AG08395 (cell line): ENCODE data around the gene MASTL.
"Not testable (repeated sequence)": the region's sequence is repeated elsewhere in the genome, so short reads cannot be mapped to it uniquely, and the experiment has no call there.

ENCODE experiments used
- DNase-seq: peaks from one replicate; pipeline ENCODE4 v3.0.0; 2012; ENCODE audit warnings: mixed read lengths, low spot score

The MASTL gene

DNA sequence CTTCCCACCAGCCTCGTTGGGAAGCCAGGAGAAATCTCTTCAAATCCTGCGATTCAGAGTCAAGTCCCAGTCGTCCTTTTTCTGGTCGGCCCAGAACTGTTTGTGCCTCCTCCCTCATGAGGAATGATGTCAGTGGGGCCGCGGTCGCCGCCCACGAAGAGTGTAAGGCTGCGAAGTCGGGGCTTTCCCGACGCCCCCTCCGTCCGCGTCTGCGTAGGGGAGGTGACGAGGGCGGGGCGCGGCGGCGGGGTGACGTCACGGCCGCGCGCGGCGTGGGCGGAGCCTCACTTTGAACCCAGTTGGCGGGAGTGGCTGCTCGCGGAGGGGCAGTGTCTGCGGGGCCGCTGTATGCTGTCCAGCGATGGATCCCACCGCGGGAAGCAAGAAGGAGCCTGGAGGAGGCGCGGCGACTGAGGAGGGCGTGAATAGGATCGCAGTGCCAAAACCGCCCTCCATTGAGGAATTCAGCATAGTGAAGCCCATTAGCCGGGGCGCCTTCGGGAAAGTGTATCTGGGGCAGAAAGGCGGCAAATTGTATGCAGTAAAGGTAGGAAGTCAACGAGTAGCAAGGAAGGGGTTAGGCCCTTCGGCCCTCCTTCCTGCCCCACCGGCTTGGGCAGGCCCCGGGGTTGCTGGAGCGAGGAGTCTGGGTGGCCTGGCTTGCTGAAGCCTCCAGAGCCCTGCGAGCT lies at the start of gene MASTL:
Gene MASTL, plus strand, starts transcription at position 287 of the 689 bp plus-strand sequence. Its CDS starts 75 bp downstream, at position 362.
- DNase-seq = peak; percentile 97

DNA sequence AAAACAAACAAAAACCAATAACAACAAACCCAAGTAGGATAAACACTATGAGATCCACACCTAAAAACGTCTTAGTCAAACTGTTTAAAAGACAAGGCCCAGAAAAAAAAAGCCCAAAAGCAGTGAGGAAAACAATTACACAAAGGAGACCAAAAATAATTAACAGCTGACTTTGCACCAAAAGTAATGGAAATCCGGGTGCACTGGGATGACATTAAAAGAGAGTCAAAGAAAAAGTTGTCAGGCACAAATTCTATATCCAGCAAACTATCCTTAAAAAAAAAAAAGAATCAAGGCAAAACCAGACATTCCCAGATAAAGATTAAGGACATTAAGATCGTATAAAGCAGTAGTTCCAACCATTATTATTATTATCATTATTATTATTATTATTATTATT lies 47.0 kb upstream of the MASTL start:
- no peak for DNase-seq

DNA sequence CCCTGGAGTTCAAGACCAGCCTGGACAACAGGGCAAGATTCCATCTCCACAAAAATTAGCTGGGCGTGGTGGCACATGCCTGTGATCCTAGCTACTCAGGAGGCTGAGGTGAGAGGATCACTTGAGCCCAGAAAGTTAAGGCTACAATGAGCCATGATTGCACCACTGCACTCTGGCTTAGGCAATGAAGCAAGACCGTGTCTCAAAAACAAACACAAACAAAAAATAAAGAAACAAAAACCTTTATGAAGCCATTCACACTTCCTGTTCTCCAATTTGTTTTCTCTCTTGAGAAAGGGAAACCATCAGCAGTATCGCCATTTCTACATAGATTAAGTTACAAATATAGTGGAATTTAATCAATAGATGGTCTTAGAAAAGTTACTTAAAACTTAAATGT lies 20.8 kb upstream of the MASTL start:
- no peak for DNase-seq

DNA sequence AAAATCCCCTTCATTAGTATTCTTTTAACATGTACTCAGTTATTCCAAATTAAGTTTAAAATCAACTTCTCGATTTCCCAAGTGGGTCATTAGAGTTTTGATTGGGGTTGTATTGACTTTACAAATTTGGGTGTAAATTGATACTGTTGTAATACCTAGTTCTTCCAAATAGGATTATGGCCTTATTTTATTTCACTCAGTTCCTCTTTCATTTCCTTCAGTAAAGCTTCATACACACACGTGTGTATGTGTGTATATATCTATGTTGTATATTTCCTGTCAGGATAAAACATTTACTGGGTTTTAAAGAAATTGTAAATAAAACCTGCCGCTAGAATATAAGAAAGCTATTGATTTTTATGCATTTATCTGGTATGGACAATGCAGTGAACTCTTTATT lies 16.9 kb upstream of the MASTL start:
- DNase-seq = no peak

DNA sequence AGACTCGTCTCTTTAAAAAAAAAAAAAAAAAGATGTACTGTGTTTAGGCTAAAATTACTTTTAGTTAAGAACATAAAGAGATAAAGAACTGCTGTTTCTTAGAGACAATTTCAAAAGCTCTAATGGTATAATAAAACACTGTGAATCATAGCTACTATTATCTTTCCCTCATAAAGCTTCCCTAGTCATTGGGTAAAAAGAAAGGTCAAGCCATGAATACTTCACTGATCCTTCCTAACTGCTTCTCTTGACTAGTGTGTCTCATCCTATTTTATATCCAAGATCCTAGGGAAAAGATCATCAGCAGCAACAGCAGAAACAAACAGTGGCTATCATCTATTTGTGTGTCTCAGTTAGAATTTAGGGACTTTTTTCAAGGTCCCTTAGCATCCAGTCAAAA lies 11.5 kb upstream of the MASTL start:
- DNase-seq = no peak

DNA sequence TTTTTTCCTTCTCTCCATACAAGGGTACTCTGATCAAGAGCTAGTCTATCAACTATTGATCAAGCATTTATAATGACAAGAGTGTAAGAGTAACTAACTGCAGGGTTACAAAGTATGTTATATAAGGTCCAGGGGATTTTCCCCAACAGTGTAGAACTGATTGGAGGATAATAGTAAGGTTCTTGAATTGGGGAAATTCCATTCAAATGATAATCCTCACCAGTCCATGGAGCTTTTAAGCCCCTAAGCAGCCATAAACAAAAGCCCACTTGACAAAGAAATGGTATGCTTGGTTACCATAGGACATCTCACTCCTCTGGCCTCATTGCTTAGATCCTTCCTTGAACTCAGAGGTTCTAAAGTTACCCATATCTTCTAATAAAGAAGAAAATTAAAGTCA lies 9.2 kb upstream of the MASTL start:
- DNase-seq = no peak

DNA sequence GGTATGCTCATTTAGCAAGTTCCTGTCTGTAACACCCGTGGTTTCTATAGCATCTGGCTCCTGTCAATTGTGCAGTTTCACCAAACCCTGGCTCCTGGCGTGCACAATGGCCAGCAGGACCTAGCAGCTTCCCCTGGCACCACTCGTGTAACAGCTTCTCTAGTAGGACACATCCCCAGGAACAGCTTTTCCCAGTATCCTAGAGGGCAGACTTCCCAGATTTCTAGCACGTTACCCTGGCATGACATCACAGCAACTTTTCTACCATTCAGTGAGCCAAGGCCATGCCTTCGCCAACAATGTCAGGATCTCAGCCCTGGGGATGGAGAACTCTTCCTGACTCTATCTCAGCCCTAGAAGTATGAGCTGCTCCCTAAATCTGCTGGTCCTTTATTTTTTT lies 7.5 kb upstream of the MASTL start:
- DNase-seq = no peak

DNA sequence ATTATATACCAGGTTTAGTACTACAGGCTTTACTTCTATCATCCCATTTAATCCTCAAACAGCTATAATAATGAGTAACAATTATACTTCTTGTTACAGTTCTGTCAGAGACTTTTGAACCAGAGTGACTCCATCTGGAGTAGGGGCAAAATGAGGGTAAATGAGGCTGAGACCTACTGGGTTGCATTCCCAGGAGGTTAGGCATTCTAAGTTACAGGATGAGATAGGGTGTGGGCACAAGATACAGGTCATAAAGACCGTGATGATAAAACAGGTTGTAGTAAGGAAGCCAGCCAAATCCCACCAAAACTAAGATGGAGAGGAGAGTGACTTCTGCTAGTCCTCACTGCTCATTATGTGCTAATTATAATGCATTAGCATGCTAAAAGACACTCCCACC lies 4.9 kb upstream of the MASTL start:
- no peak for DNase-seq

DNA sequence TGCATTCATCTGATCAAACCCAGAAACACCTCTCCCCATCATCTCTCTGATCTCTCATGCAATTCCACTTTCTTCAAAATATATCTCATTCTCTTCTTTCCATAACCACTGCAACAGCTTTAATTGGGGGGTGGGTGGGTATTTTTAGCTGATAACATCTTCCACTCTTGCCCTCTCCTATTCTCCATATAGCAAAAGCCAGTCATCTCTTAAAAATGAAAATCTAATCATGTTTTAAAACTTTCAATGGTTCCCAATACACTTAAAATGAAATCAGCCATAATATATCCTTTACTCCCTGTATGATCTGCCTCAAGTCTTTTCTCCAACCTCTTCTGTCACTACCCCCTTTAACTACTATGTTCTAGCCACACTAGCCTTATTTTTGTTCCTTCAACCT lies 2.5 kb upstream of the MASTL start:
- no peak for DNase-seq

DNA sequence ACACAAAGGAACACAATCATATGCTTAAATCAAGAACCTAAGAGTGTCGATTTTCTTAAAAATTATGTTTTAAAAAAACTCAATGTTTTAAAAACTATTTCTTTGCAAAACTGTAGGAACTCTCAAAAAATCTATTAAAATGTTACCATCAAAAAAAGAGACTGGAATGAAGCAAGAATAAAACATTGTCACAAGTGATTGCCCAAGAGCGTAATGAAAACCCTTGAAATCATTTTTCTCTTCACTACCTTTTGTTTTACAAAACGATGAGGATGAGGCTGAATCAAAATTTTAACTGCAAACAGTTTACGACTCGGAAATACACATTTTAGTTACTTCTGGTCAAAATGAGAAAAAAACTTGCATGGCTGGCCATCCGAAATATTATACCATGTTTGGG lies 1.8 kb upstream of the MASTL start:
- no peak for DNase-seq

DNA sequence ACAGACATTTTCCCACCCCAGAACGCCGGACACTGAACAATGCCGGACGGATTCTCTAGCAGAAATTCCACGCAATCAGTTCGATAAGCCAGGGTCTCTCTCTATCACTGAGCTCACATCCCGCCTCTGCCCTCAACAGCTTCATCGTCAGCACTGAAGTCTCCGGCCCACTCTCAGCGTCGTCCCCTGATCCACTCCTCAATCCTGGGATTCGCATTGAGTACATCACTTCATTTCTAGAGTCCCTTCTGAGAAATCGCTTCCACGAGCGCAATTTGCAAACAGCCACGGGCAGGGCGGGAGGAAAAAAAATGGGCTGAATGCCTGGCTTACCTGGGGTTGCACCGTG lies 1.3 kb upstream of the MASTL start:
- DNase-seq = peak; percentile 28

DNA sequence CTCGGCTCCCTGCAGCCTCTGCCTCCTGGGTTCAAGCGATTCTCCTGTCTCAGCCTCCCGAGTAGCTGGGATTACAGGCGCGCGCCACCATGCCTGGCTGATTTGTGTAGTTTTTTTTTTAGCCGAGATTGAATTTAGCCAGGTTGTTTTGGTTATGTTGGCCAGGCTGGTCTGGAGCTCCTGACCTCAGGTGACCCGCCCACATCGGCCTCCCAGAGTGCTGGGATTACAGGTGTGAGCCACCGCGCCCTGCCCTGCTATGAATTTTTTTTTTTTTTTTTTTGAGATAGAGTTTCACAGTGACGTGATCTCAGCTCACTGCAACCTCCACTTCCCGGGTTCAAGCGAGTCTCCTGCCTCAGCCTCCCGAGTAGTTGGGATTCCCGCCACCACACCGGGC lies 1.4 kb downstream of the MASTL start:
- DNase-seq = not testable (repeated sequence)

DNA sequence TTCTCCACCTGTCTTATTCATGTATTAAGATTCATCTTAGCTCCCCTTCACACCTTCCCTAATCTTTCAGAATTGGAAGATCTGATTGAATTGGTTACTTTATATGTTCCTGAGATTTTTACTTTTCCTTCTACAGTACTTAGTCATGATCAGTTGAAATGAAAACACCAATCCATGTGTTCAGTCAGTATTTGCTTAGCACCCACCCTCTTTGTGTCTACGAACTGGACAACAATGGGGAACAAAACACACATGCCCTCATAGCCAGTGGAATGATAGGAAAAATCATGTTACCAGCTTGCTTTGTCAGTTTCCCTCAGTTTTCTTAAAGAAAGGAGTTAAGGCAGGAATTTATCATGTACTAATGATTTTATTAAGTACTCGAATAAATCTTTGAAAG lies 2.0 kb downstream of the MASTL start:
- DNase-seq = no peak

DNA sequence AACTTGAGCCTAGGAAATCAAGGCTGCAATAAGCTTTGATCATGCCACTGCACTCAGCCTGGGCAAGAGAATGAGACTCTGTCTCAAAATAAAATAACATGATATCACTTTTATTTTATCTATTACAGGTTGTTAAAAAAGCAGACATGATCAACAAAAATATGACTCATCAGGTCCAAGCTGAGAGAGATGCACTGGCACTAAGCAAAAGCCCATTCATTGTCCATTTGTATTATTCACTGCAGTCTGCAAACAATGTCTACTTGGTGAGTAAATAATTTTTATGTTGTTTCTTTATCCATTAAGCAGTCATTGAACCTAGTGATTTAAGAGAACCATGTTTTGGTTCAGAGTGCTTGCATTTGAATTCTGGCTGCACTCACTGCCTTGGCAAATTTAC lies 3.3 kb downstream of the MASTL start:
- DNase-seq = no peak

DNA sequence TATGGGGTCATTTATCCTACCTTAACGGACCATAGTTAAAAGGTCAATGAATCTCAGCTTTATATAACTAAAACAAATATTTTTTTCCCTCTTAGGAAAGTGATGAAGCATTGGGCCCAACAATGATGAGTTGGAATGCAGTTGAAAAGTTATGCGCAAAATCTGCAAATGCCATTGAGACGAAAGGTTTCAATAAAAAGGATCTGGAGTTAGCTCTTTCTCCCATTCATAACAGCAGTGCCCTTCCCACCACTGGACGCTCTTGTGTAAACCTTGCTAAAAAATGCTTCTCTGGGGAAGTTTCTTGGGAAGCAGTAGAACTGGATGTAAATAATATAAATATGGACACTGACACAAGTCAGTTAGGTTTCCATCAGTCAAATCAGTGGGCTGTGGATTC lies 14.7 kb downstream of the MASTL start:
- DNase-seq = no peak

DNA sequence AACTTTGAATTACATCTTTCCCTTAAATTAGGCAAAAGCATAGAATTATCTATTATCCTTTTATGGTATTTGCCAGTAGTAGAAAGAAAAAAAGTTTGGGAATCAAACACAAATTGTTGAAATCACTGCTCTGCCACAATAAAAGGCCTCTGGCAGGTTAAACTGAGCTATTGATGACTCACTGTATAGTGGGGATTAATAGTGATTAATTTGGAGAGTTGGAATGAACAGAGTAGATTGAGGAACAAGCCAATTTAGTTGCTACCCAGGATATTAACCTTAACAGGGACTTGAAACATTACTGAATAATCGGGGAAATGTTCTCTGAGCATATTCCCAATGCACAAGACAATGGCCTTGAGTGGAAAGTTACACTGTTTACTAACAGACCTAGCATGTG lies 33.1 kb downstream of the MASTL start:
- DNase-seq = no peak

DNA sequence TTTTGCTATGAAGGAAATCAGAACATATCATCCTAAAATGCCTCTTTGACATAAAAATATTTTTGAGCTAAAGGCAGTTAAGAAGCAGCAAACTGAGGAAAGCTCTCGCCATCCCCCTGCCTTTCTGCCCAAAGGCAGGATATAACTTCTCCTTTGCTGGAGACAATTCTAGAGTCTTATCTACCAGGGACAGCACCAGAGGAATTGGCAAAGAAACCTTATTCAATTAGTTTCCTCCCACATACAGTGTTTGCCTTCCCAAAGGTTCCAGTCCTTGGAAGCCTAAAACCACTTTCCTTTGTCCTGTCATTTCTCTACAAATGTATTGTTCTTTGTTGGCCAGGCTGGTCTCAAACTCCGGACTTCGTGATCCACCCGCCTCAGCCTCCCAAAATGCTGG lies 33.7 kb downstream of the MASTL start:
- DNase-seq = no peak

DNA sequence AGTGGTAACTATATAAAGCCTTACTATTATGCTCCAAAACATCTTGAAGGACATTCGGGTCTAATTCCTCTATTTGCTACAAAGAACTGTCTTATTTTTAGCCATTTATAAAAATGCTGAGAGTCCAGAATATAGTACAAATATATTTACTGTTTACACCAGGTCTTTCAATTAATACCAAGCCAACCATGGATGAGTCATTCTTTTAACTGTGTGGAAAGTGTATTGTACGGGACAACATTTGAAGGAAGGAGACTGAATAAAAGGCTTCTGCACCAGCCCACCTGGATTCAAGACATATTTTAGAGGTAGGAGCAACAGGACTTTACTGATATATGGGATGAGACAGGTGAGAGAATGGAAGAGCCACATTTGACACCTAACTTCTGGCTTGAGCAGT lies 35.4 kb downstream of the MASTL start:
- no peak for DNase-seq

DNA sequence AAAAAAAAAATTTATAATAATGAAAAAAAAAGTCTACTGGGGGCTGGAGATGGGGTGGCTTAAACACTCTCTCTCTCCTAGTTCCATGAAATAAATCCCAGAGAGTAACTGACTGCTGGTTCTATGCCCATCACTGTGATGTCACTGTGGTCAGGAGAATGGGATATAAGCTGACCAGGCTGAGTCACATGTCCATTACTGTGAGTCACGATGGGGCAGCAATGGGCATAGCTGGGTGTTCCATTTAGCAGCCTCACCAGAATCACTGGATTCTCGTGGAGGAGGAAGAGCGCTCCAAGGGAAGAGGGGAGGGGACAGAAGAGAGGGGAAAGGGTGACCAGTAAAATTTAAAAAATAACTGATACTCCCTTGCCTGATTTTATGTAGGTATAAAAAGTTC lies 37.1 kb downstream of the MASTL start:
- peak; percentile 95 for DNase-seq

DNA sequence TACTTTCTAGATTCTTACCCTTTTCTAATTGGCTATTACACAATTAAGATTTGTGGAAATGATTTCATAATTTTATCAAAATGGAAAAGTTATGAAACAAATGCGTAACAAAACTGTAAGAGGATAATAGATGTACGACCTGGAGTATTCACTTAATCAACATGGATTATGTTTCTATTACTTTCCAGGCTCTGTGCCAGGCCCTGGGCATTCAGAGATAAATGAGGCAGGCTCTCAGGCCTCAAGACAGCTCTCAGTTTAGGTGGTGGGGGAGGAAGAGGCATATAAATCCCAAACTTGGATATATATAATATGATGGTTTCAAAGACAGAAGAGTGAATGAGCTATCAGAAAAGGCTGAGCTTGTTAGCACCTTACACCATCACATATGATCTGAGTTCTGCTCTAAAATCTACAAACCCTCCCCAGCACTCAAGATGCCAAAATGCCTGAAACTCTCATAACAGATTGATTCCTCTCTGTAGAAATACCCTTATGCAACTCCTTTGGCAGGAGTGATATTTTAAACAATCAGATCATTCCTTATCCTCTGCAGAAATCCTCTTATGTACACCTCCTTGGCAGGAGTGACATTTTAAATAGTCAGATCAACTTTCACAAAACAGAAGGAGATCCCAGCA lies 42.9 kb downstream of the MASTL start:
- no peak for DNase-seq

DNA sequence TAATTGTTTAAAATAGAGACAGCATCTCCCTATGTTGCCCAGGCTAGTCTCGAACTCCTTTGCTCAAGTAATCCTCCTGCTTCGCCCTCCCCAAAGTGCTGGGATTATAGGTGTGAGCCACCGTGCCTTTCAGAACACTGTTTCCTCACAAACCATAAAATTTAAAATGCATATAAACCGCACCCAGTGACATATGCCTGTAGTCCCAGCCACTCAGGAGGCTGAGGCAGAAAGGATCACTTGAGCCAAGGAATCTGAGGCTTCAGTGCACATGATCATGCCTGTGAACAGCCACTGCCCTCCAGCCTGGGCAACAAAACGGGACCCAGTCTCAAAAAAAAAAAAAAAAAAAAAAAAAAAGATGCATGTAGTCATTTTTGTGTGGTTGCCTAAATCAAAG lies 48.7 kb downstream of the MASTL start:
- no peak for DNase-seq

DNA sequence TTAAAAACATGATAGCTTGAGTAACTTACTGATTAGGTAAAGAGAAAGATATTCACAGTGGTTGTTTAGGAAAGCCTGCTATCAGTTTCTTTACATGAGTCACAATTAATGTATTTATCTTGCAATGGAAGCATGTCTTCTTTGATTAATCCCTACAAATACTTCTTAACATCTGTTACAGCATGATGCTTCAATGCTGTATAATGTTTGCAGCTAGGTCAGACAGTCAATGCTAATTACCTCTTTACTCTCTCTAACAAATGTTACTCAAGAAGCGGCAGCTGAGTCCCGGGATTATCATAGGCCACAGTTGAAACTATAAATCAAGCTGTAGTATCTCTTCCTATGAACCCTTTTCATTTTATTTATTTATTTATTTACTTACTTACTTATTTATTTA lies 52.2 kb downstream of the MASTL start:
- no peak for DNase-seq

DNA sequence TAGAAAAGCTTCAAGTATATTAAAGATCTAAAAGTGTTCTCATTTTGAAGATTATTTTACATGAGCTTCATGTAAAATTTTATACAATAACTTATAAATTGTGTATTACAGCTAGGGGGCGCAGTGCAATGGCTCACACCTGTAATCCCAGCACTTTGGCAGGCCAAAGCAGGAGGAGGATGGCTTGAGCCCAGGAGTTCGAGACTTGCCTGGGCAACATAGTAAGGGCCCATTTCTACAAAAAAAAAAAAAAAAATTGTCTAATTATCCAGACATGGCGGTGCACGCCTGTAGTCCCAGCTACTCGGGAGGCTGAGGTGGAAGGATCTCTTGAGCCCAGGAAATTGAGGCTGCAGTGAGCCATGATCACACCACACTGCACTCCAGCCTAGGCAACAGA lies 68.8 kb downstream of the MASTL start:
- peak; percentile 8 for DNase-seq

DNA sequence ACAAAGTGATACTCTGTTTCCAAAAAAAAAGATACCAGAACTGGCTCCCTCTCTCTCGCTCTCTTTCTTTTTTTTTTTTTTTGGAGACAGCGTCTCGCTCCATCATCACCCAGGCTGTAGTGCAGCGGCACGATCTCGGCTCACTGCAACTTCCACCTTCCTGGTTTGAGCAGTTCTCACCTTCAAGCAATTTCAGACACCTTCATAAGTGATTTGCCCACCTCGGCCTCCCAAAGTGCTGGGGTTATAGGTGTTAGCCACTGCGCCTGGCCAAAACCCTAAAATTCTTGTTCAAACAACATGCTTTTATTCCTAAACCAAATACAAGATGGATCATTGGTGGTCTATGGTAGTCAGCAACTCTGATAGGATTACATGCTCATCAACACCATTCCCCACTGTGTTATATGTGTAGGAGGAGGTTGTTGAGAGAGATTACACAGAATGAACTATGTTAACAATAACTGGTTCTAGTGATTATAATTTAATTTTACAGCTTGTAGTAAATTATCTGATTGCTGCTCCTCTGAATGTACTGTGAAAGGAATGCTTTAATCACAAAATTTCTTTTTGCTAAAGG lies 69.9 kb downstream of the MASTL start:
- DNase-seq = no peak
